Measurements from ENCODE around the gene ACP5.

DNA sequence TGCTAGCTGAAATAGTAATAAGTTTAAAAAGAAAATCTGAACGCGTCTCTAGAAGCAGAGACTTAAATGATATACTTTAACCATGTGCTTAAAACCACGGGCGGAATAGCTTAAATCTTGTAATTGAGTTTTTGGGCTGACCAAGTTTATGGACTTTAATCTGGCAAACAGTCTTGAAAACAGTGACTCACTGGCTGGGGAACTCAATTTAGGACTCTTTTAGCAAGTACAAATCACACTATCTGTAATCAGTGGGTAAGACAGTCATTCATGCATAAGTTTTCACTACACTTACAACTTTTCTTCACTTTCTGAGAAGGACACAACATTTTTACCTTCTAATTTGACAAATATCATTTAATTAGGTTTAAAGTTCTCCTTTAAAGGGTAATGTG, 46.6 kb upstream of the ACP5 start:
- TF ChIP-seq TBP (IDR thresholded peaks at IDR 0.05; ENCODE audit: low read depth, low read length) (no peak), USF2 (IDR thresholded peaks at IDR 0.05; ENCODE audit: low read length) (no peak), EZH2 (IDR thresholded peaks at IDR 0.05; ENCODE audit: low read depth, low read length, severe bottlenecking) (no peak)
- TF ChIP-seq, protein P1, sequence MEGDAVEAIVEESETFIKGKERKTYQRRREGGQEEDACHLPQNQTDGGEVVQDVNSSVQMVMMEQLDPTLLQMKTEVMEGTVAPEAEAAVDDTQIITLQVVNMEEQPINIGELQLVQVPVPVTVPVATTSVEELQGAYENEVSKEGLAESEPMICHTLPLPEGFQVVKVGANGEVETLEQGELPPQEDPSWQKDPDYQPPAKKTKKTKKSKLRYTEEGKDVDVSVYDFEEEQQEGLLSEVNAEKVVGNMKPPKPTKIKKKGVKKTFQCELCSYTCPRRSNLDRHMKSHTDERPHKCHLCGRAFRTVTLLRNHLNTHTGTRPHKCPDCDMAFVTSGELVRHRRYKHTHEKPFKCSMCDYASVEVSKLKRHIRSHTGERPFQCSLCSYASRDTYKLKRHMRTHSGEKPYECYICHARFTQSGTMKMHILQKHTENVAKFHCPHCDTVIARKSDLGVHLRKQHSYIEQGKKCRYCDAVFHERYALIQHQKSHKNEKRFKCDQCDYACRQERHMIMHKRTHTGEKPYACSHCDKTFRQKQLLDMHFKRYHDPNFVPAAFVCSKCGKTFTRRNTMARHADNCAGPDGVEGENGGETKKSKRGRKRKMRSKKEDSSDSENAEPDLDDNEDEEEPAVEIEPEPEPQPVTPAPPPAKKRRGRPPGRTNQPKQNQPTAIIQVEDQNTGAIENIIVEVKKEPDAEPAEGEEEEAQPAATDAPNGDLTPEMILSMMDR (IDR thresholded peaks at IDR 0.05; ENCODE audit: control extremely low read depth in 1 of 3, insufficient read depth in 1 of 3, low read depth in 1 of 3, low read length in 3 of 3): no peak

Measured in H1 (cell line).